B cell (primary cell): Measurements from ENCODE around the gene MYO1C.

Source experiments
- EZH2 ChIP-seq: IDR thresholded peaks from 2 replicates; pipeline ENCODE4 v1.6.1; 2012; ENCODE audit warnings: borderline replicate concordance, low read depth, mild to moderate bottlenecking, moderate library complexity, low read length; ENCODE audit not compliant: insufficient read depth, poor library complexity, severe bottlenecking
- TF ChIP-seq, protein P1 (sequence below): fragments of 200-600 bp; IDR thresholded peaks from one replicate; pipeline ENCODE4 v1.8.0; 2022; ENCODE audit warnings: antibody characterized with exemption, mild to moderate bottlenecking

DNA sequence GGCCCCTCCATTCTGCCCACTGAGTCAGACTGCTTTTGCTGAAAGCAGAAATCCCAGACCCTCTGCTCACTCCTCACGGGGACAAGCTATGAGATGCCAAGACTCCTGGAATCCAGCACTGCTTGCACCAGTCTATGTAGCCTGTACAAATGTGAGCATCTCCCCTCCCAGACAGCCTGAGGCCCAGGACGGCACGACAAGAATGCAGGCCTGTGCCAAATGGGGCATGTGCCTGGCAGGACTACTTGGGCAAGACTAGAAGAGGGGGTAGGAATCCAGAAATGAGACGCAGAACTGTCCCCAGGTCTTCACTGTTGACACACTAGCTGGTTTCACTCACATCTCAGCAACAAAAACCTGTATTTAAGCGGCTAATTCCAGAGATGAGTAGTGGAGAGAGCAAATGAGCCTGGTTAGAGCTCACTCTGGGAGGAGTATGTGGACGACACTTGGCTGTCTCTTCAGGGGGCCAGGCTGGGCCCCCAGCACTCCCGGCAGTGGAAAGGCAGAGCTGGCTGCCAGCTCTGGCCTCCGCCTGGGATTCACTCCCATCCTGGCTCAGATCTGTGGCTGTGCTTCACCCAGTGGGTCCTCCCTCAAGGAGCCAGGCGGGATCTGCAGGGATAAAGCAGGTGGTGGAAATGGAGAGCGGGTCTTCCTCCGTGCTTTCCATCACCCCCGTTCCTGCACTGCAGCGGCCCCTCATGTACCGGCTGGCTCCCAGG, 2.9 kb upstream of the MYO1C start:
- TF ChIP-seq EZH2 = no peak
- TF ChIP-seq, protein P1, sequence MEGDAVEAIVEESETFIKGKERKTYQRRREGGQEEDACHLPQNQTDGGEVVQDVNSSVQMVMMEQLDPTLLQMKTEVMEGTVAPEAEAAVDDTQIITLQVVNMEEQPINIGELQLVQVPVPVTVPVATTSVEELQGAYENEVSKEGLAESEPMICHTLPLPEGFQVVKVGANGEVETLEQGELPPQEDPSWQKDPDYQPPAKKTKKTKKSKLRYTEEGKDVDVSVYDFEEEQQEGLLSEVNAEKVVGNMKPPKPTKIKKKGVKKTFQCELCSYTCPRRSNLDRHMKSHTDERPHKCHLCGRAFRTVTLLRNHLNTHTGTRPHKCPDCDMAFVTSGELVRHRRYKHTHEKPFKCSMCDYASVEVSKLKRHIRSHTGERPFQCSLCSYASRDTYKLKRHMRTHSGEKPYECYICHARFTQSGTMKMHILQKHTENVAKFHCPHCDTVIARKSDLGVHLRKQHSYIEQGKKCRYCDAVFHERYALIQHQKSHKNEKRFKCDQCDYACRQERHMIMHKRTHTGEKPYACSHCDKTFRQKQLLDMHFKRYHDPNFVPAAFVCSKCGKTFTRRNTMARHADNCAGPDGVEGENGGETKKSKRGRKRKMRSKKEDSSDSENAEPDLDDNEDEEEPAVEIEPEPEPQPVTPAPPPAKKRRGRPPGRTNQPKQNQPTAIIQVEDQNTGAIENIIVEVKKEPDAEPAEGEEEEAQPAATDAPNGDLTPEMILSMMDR = no peak
